HUES48 (cell line): Measurements from ENCODE around the gene SPRED2.

Experiments
- H3K27ac ChIP-seq: one replicate; pipeline ENCODE4 v1.7.0; 2013; ENCODE audit warnings: low read depth, low read length, inconsistent platforms
- H3K27me3 ChIP-seq: 2 replicates; pipeline ENCODE4 v1.6.1; 2013; ENCODE audit warnings: mild to moderate bottlenecking, low read length; ENCODE audit not compliant: control insufficient read depth, insufficient read depth
- H3K36me3 ChIP-seq: 2 replicates; pipeline ENCODE4 v1.6.1; 2013; ENCODE audit warnings: low read length; ENCODE audit not compliant: control insufficient read depth, insufficient read depth
- H3K4me1 ChIP-seq: 2 replicates; pipeline ENCODE4 v1.6.1; 2013; ENCODE audit warnings: mild to moderate bottlenecking, low read length; ENCODE audit not compliant: control insufficient read depth, insufficient read depth
- H3K4me3 ChIP-seq: 2 replicates; pipeline ENCODE4 v1.5.1; 2013; ENCODE audit warnings: mild to moderate bottlenecking, low read depth, low read length
- H3K9ac ChIP-seq: 2 replicates; pipeline ENCODE4 v1.6.1; 2013; ENCODE audit warnings: mild to moderate bottlenecking, low read depth, low read length, moderate library complexity
- H3K9me3 ChIP-seq: 2 replicates; pipeline ENCODE4 v1.6.1; 2013; ENCODE audit warnings: low read length; ENCODE audit not compliant: control insufficient read depth, insufficient read depth

The SPRED2 gene

GRCh38 chr2:65373365-65373918 is 59.0 kb downstream of the SPRED2 start:
- Histone ChIP-seq H3K9me3 (no peaks in the 10 kb centered on the region), H3K36me3 (no peaks in the 10 kb centered on the region), H3K27ac (no peak overlapping the region), H3K27me3 (no peaks in the 10 kb centered on the region), H3K4me1 (peaks cover 30% of the 10 kb centered on the region), H3K9ac (no peak overlapping the region), H3K4me3 (no peak overlapping the region)

DNA sequence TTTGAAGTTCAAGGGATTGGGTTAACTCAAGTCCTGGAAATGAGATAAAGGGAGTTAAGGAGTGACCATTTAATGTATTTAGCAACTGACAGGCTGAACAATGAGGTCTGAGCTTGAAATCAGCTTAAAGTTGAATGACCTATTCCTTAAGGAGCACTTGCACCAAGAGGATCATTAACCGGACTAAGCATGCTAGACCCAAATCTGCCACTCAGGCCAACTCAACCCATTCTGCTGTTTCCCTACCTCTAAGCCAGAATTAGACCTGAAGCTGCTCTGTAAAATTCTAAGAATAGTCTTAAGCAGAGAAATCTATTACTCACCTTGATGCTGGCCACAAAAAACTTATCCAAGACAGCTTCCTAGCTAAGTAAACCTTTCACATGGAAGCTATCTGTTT is 59.8 kb downstream of the SPRED2 start:
- Histone ChIP-seq H3K4me1 (peaks cover 30% of the 10 kb centered on the region), H3K27ac (no peak overlapping the region), H3K9ac (no peak overlapping the region), H3K9me3 (no peaks in the 10 kb centered on the region), H3K27me3 (no peaks in the 10 kb centered on the region), H3K4me3 (no peak overlapping the region), H3K36me3 (no peaks in the 10 kb centered on the region)

DNA sequence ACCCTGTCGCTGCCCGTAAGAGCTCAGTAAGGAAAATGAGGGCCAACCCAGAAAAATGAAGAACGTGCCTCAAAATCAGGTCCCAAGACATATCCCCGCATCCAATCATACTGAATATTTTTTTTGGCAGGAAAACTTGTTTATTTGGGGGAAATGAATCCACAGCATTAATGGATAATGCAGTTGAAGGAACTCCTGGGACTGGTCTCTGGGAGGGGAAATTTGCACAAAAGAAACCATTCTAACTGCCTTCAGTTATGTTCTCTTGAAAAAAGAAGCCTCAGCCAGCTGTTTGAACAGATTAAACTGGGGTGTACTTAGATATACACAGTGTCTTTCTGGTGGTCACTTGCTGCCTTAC is 61.3 kb downstream of the SPRED2 start:
- Histone ChIP-seq H3K27me3 (no peaks in the 10 kb centered on the region), H3K9me3 (no peaks in the 10 kb centered on the region), H3K4me3 (no peak overlapping the region), H3K27ac (no peak overlapping the region), H3K9ac (no peak overlapping the region), H3K36me3 (no peaks in the 10 kb centered on the region), H3K4me1 (peaks cover 41% of the 10 kb centered on the region)

DNA sequence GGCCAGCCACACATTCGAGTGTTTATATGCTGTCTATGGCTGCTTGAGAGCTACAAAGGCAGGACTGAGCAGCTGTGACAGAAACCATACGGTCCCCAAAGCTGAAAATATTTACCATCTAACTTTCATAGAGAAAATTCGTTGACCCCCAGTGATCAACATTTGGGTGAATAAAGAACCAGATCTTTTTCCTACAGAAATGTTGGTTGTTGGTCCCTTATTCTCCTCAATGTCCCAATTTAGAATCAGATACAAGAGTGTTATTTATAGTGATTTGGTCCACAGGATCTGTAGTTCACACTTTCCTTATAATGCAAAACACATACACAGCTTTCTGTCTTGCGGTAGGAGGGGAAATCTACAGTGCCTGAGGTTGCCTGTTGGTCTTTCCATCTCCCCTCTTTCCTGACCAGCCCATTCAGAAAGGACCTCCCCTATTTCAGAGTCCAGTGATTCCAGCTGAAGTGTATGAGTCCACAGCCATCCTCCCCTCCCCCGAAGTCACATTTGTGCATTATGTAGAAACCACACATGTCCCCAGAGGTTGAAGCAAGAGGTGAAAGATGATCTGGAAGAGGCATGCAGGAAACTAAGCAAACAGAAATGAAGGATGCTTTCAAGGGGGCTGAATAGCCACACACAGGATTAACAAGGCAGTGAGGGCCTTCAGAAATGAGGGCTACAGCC is 61.9 kb downstream of the SPRED2 start:
- H3K4me3 ChIP-seq = no peak overlapping the region
- peaks cover 47% of the 10 kb centered on the region for H3K4me1 ChIP-seq
- H3K27me3 ChIP-seq = no peaks in the 10 kb centered on the region
- no peak overlapping the region for H3K9ac ChIP-seq
- no peak overlapping the region for H3K27ac ChIP-seq
- no peaks in the 10 kb centered on the region for H3K9me3 ChIP-seq
- no peaks in the 10 kb centered on the region for H3K36me3 ChIP-seq

DNA sequence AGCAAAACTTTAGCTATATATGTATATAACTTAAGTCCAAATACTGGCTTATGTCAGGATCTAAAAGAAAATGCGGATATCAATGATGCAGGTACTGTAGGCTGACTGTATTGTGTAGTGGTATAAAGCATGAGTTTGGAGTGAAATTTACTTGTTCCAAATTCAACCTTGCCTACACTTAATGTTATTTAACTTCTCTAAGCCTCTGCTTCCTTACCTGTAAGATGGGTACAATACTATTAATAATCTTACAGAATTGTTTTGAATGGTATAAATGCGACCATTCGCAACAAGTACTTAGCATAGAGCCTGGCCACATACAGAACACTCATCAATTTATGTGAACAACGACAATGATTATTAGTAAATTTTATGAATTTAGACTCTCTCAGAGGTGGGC is 62.4 kb downstream of the SPRED2 start:
- H3K27ac ChIP-seq = no peak overlapping the region
- peaks cover 49% of the 10 kb centered on the region for H3K4me1 ChIP-seq
- H3K27me3 ChIP-seq = no peaks in the 10 kb centered on the region
- no peak overlapping the region for H3K4me3 ChIP-seq
- no peaks in the 10 kb centered on the region for H3K9me3 ChIP-seq
- H3K36me3 ChIP-seq = no peaks in the 10 kb centered on the region
- H3K9ac ChIP-seq = no peak overlapping the region

DNA sequence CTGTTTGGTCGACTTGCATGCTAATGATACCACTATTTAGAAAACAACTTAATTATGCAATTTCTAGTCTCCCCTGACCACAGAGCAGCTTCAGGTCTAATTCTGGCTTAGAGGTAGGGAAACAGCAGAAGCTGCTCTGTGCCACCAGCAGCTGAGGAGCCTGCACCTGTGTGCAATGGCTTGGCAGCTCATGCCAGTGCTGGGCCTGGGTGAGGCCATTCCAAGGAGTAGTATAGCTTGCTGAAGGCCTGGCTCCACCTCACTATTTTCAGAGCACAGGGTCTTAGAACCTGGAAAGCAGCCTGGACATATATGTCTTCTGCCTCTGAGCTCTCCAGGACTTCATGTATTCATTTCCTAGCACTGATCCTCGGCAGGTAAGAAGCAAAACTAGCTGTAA is 62.8 kb downstream of the SPRED2 start:
- no peak overlapping the region for H3K27ac ChIP-seq

DNA sequence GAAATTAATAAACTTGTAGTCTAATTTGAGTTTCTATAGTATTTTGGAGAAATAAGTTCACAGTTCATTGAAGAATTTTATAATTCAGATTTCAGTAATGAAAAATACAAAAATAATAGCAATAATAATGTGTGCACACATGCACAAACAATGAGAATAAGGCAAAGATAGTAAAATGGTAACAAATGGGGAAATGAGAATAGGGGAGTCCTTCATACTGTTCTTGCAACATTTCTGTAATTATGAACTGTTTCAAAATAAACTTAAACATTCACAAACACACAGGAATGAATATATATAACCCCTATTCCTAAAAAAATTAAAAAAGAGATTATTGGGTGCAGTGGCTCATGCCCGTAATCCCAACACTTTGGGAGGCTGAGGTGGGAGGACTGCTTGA is 63.9 kb downstream of the SPRED2 start:
- no peaks in the 10 kb centered on the region for H3K27me3 ChIP-seq
- H3K36me3 ChIP-seq = no peaks in the 10 kb centered on the region
- H3K9ac ChIP-seq = no peak overlapping the region
- H3K4me1 ChIP-seq = peaks cover 48% of the 10 kb centered on the region
- H3K9me3 ChIP-seq = no peaks in the 10 kb centered on the region
- no peak overlapping the region for H3K4me3 ChIP-seq
- no peak overlapping the region for H3K27ac ChIP-seq

More for the DNA sequence above, 62.8 kb downstream of the SPRED2 start:
- Histone ChIP-seq H3K9ac (no peak overlapping the region), H3K4me1 (peaks cover 49% of the 10 kb centered on the region), H3K4me3 (no peak overlapping the region), H3K27me3 (no peaks in the 10 kb centered on the region), H3K9me3 (no peaks in the 10 kb centered on the region), H3K36me3 (no peaks in the 10 kb centered on the region)

- Histone ChIP-seq H3K27me3 (no peaks in the 10 kb centered on the region), H3K27ac (peak overlapping the region; percentile 18), H3K4me3 (no peak overlapping the region), H3K36me3 (no peaks in the 10 kb centered on the region), H3K9ac (no peak overlapping the region), H3K4me1 (peaks cover 41% of the 10 kb centered on the region), H3K9me3 (no peaks in the 10 kb centered on the region)
Measured at GRCh38 chr2:65367524-65367923, 64.9 kb downstream of the SPRED2 start.

- Histone ChIP-seq H3K4me3 (no peak overlapping the region; the same call in 1 of the 2 replicates), H3K4me1 (peaks cover 41% of the 10 kb centered on the region), H3K9ac (no peak overlapping the region), H3K27ac (peak overlapping the region; percentile 68), H3K36me3 (no peaks in the 10 kb centered on the region), H3K9me3 (no peaks in the 10 kb centered on the region), H3K27me3 (no peaks in the 10 kb centered on the region)
Measured at GRCh38 chr2:65366595-65367125, 65.7 kb downstream of the SPRED2 start.

DNA sequence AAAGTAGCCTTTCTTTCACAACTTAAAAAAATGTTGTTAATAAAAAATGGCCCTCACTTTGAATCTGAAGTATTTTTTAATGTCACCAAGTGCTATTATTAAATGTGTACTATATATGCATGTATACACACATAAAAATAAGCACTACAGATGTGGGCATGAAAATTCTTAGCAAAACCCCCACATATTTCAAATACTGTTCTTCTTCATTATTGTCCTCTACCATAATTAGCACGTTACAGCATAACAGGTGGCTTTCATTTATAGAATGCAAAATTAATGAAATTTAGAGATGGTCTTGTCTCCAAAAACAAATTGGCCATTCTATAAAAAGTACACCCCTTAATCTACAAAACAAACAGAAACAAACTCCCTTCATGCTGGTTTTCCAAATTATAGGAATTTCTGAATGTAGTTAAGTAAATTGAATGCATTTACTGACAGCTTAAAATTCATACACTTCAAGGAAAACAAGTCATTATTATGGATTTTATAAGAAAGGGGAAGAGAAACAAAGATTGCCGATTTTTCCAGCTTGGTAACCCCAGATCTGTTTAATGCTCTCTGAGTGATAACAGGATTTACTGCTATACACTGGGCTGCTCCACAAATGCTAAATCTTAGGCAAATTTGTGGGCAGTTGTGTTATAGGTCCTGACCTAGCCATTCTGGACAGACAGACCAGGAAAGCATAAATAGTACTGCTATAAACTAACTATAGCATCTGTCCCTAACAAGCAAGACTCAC is 67.2 kb downstream of the SPRED2 start:
- Histone ChIP-seq H3K9me3 (no peaks in the 10 kb centered on the region), H3K27ac (no peak overlapping the region), H3K4me3 (no peak overlapping the region), H3K36me3 (no peaks in the 10 kb centered on the region), H3K9ac (no peak overlapping the region), H3K4me1 (peaks cover 30% of the 10 kb centered on the region), H3K27me3 (no peaks in the 10 kb centered on the region)
